Naive thymus-derived CD8-positive, alpha-beta T cell (primary cell): ENCODE results near the gene FBXO3. TPM values are rescaled to one million over a fixed set of nuclear protein-coding genes. Genes with fewer than 3 reads are reported as not detected.
A peak's percentile ranks its signal among the peaks of the same experiment; 100 is the strongest.

ENCODE experiments used
- ATAC-seq, 2 donors: fragments of 150-1000 bp; cut with Tn5 transposase in 1 of 2; sonication (Bioruptor Pico), chemical (Tn5 transposase) in 1 of 2; 1 replicate in 1 of 2; 2 replicates in 1 of 2; pipeline ENCODE4 v1.10.0; 2021; ENCODE audit warnings: mild to moderate bottlenecking in 2 of 2, moderate library complexity in 2 of 2
- POLR2A ChIA-PET: fragments of 350-600 bp; sonication (Branson Sonifier 250); formaldehyde crosslinking; loops from one replicate; lab custom pipeline; 2021; ENCODE audit warnings: antibody characterized with exemption; lab: Charles Lee
- DNase-seq, 10 donors: peaks; one replicate each; pipeline versions ENCODE4 v3.0.0 to v3.0.0-alpha.2; 2020 to 2022
- H3K27ac Mint-ChIP-seq, 10 donors: one replicate each; pipeline ENCODE4 v1.8.0; 2020 to 2022; ENCODE audit warnings: mild to moderate bottlenecking in 10 of 10, mixed read lengths in 10 of 10, moderate library complexity in 4 of 10, inconsistent platforms in 1 of 10
- H3K27me3 Mint-ChIP-seq, 5 donors: one replicate each; pipeline ENCODE4 v1.8.0; 2021 to 2022; ENCODE audit warnings: mixed read lengths in 5 of 5
- H3K36me3 Mint-ChIP-seq, 3 donors: one replicate each; pipeline ENCODE4 v1.8.0; 2020 to 2022; ENCODE audit warnings: mixed read lengths in 3 of 3, mild to moderate bottlenecking in 2 of 3, inconsistent platforms in 1 of 3
- H3K4me1 Mint-ChIP-seq, 4 donors: one replicate each; pipeline ENCODE4 v1.8.0; 2021 to 2022; ENCODE audit warnings: mixed read lengths in 4 of 4
- H3K4me3 Mint-ChIP-seq, 10 donors: one replicate each; pipeline ENCODE4 v1.8.0; 2020 to 2022; ENCODE audit warnings: mild to moderate bottlenecking in 10 of 10, mixed read lengths in 10 of 10, moderate library complexity in 6 of 10, inconsistent platforms in 1 of 10
- H3K9me3 Mint-ChIP-seq, 9 donors: one replicate each; pipeline ENCODE4 v1.8.0; 2020 to 2022; ENCODE audit warnings: mixed read lengths in 9 of 9, mild to moderate bottlenecking in 3 of 9, inconsistent platforms in 1 of 9, moderate library complexity in 1 of 9
- polyA plus RNA-seq, 3 donors: library from polyadenylated mRNA; unstranded; fragments of 300-500 nt; fragmentation: Illumina TruSeq; gene quantifications; one replicate each; pipeline ENCODE4 v1.2.3, GENCODE V29; 2021
- total RNA-seq, 8 experiments: library from RNA in 2 of 8; stranded (reverse) in 2 of 8; gene quantifications; one replicate each; pipeline ENCODE4 v1.2.3 and lab custom pipeline; 2021 to 2026

The FBXO3 gene
- total and polyA plus RNA-seq, 5 experiments from 2014 or later, result 23.6 to 52.1 (median 25.5) TPM

- no peak for DNase-seq
- Mint-ChIP-seq H3K9me3 (peaks cover 0 to 5% (median 0%) of the 10 kb centered on the region in 9 donors), H3K36me3 (peaks cover 17 to 80% (median 52%) of the 10 kb centered on the region in 3 donors), H3K4me3 (no peak overlapping the region), H3K4me1 (peaks cover 19 to 39% (median 33%) of the 10 kb centered on the region in 4 donors), H3K27ac (peak overlapping the region in 1 of 10 donors; percentile 11), H3K27me3 (no peaks in the 10 kb centered on the region)
- no peak for ATAC-seq
- POLR2A ChIA-PET, result no interaction called here
Observed at GRCh38 chr11:33767624-33768023, 6.7 kb downstream of the FBXO3 start.

- Mint-ChIP-seq H3K36me3 (peaks cover 17 to 87% (median 52%) of the 10 kb centered on the region in 3 donors), H3K4me1 (peaks cover 13 to 34% (median 23%) of the 10 kb centered on the region in 4 donors), H3K27me3 (no peaks in the 10 kb centered on the region)
Observed at GRCh38 chr11:33766085-33766484, 8.2 kb downstream of the FBXO3 start.

GRCh38 chr11:33761471-33761870, 12.8 kb downstream of the FBXO3 start:
- no peak overlapping the region for H3K4me3 Mint-ChIP-seq
- peaks cover 0 to 5% (median 0%) of the 10 kb centered on the region in 9 donors for H3K9me3 Mint-ChIP-seq
- DNase-seq (no peak), ATAC-seq (no peak)
- peaks cover 26 to 89% (median 48%) of the 10 kb centered on the region in 3 donors for H3K36me3 Mint-ChIP-seq
- H3K27ac Mint-ChIP-seq, result peak overlapping the region in 1 of 10 donors; percentile 10
- H3K27me3 Mint-ChIP-seq, result no peaks in the 10 kb centered on the region
- POLR2A ChIA-PET, result interaction anchor here (1.0 kb wide), 1 partner anchor 12 kb away, joined by 4 read pairs; the partner anchor contains the start of gene FBXO3
- peaks cover 12 to 32% (median 22%) of the 10 kb centered on the region in 4 donors for H3K4me1 Mint-ChIP-seq

More at GRCh38 chr11:33766085-33766484, 8.2 kb downstream of the FBXO3 start:
- H3K27ac Mint-ChIP-seq, result peak overlapping the region in 1 of 10 donors; percentile 40
- H3K9me3 Mint-ChIP-seq, result peaks cover 0 to 5% (median 0%) of the 10 kb centered on the region in 9 donors
- ATAC-seq (no peak), DNase-seq (no peak)
- H3K4me3 Mint-ChIP-seq, result no peak overlapping the region
- POLR2A ChIA-PET, result interaction anchor here (0.7 kb wide), 1 partner anchor 869 kb away, joined by 3 read pairs; no protein-coding TSS in a partner anchor

GRCh38 chr11:33753304-33753967, 20.9 kb downstream of the FBXO3 start:
- Mint-ChIP-seq H3K4me3 (peak overlapping the region in 1 of 10 donors; percentile 16), H3K27ac (peak overlapping the region in 1 of 10 donors; percentile 8), H3K4me1 (no peaks in the 10 kb centered on the region), H3K36me3 (peaks cover 0 to 86% (median 8%) of the 10 kb centered on the region in 3 donors), H3K27me3 (no peaks in the 10 kb centered on the region), H3K9me3 (no peaks in the 10 kb centered on the region)
- no peak for ATAC-seq
- POLR2A ChIA-PET, result no interaction called here
- DNase-seq, result no peak

GRCh38 chr11:33751878-33752277, 22.4 kb downstream of the FBXO3 start:
- no peaks in the 10 kb centered on the region for H3K9me3 Mint-ChIP-seq
- POLR2A ChIA-PET, result interaction anchor here (1.3 kb wide), 1 partner anchor 9 kb away, joined by 4 read pairs; no protein-coding TSS in a partner anchor
- H3K36me3 Mint-ChIP-seq, result peaks cover 0 to 90% (median 8%) of the 10 kb centered on the region in 3 donors
- ATAC-seq, result no peak
- no peak overlapping the region for H3K4me3 Mint-ChIP-seq
- no peak for DNase-seq
- no peaks in the 10 kb centered on the region for H3K4me1 Mint-ChIP-seq
- peak overlapping the region in 2 of 10 donors; percentile 27 to 47 for H3K27ac Mint-ChIP-seq
- H3K27me3 Mint-ChIP-seq, result no peaks in the 10 kb centered on the region

GRCh38 chr11:33747979-33748378, 26.3 kb downstream of the FBXO3 start:
- Mint-ChIP-seq H3K4me3 (no peak overlapping the region), H3K4me1 (no peaks in the 10 kb centered on the region), H3K27me3 (no peaks in the 10 kb centered on the region), H3K9me3 (no peaks in the 10 kb centered on the region), H3K27ac (no peak overlapping the region), H3K36me3 (peaks cover 0 to 85% (median 1%) of the 10 kb centered on the region in 3 donors)
- ATAC-seq (no peak), DNase-seq (no peak)
- POLR2A ChIA-PET, result no interaction called here

GRCh38 chr11:33743291-33743690, 31.0 kb downstream of the FBXO3 start:
- H3K9me3 Mint-ChIP-seq, result no peaks in the 10 kb centered on the region
- no peaks in the 10 kb centered on the region for H3K27me3 Mint-ChIP-seq
- H3K4me3 Mint-ChIP-seq, result no peak overlapping the region
- POLR2A ChIA-PET, result no interaction called here
- ATAC-seq (no peak), DNase-seq (no peak)
- no peaks in the 10 kb centered on the region for H3K4me1 Mint-ChIP-seq
- H3K27ac Mint-ChIP-seq, result peak overlapping the region in 1 of 10 donors; percentile 17
- peaks cover 0 to 55% (median 1%) of the 10 kb centered on the region in 3 donors for H3K36me3 Mint-ChIP-seq

- no peaks in the 10 kb centered on the region for H3K27me3 Mint-ChIP-seq
- peak in 3 of 10 donors; percentile 14 to 29 (median 20) for DNase-seq
- H3K36me3 Mint-ChIP-seq, result peaks cover 0 to 46% (median 1%) of the 10 kb centered on the region in 3 donors
- no peaks in the 10 kb centered on the region for H3K9me3 Mint-ChIP-seq
- no peak overlapping the region for H3K4me3 Mint-ChIP-seq
- no peaks in the 10 kb centered on the region for H3K4me1 Mint-ChIP-seq
- peak; percentile 55 to 65 for ATAC-seq
- POLR2A ChIA-PET, result interaction anchor here (1.0 to 1.2 kb wide), 3 partner anchors 9 to 41 kb away, joined by 4 read pairs; partner anchors contain the start of gene C11orf91
- H3K27ac Mint-ChIP-seq, result peak overlapping the region in 2 of 10 donors; percentile 4 to 53
Observed at GRCh38 chr11:33742249-33742851, 32.0 kb downstream of the FBXO3 start.

GRCh38 chr11:33741806-33742205, 32.5 kb downstream of the FBXO3 start:
- H3K4me1 Mint-ChIP-seq, result peaks cover 0 to 3% (median 2%) of the 10 kb centered on the region in 4 donors
- H3K36me3 Mint-ChIP-seq, result peaks cover 0 to 40% (median 1%) of the 10 kb centered on the region in 3 donors
- H3K27me3 Mint-ChIP-seq, result no peaks in the 10 kb centered on the region
- H3K9me3 Mint-ChIP-seq, result no peaks in the 10 kb centered on the region
- no peak for DNase-seq
- no peak overlapping the region for H3K4me3 Mint-ChIP-seq
- POLR2A ChIA-PET, result interaction anchor here (1.1 to 1.2 kb wide), 2 partner anchors 25 to 41 kb away, joined by 4 read pairs; partner anchors contain the start of gene C11orf91
- ATAC-seq, result no peak
- peak overlapping the region in 5 of 10 donors; percentile 4 to 86 (median 53) for H3K27ac Mint-ChIP-seq

GRCh38 chr11:33737362-33737821, 36.9 kb downstream of the FBXO3 start:
- ATAC-seq, result no peak
- peak overlapping the region in 7 of 10 donors; percentile 17 to 93 (median 86) for H3K4me3 Mint-ChIP-seq
- POLR2A ChIA-PET, result interaction anchor here (1.1 to 2.3 kb wide), 2 partner anchors 36 to 38 kb away, joined by 4 to 15 read pairs; partner anchors contain the start of gene C11orf91
- no peaks in the 10 kb centered on the region for H3K9me3 Mint-ChIP-seq
- H3K27me3 Mint-ChIP-seq, result no peaks in the 10 kb centered on the region
- no peak for DNase-seq
- peak overlapping the region in 5 of 10 donors; percentile 40 to 83 (median 79) for H3K27ac Mint-ChIP-seq
- H3K4me1 Mint-ChIP-seq, result peaks cover 7 to 29% (median 24%) of the 10 kb centered on the region in 4 donors
- peaks cover 0 to 9% (median 0%) of the 10 kb centered on the region in 3 donors for H3K36me3 Mint-ChIP-seq

- ATAC-seq, result peak; percentile 83 to 86
- Mint-ChIP-seq H3K9me3 (no peaks in the 10 kb centered on the region), H3K27ac (peak within 1 kb of the TSS; percentile 72 to 93 (median 86)), H3K36me3 (peaks cover 0 to 5% (median 0%) of the 10 kb centered on the region in 3 donors), H3K4me3 (peak within 1 kb of the TSS; percentile 85 to 95 (median 91)), H3K27me3 (no peaks in the 10 kb centered on the region), H3K4me1 (peaks cover 9 to 36% (median 29%) of the 10 kb centered on the region in 4 donors)
- POLR2A ChIA-PET, result interaction anchor here (0.5 to 2.3 kb wide), 6 partner anchors 22 to 848 kb away, joined by 3 to 15 read pairs (median 4); partner anchors contain the start of gene C11orf91
- DNase-seq, result peak; percentile 75 to 93 (median 84)
Observed at GRCh38 chr11:33736148-33736812, 38.0 kb downstream of the FBXO3 start, which contains the start of gene CD59. TSS of gene CD59 (minus strand) at chr11:33736423. CDS start at chr11:33722445, 13,978 bp downstream.
